Fibroblast of lung (primary cell): ENCODE data around the gene RARRES1.

Source experiments
- CTCF ChIP-seq, 2 donors: IDR thresholded peaks in 1 of 2; conservative IDR thresholded peaks in 1 of 2; 1 replicate in 1 of 2; 2 replicates in 1 of 2; pipeline ENCODE4 v1.5.1; 2011 to 2012; ENCODE audit warnings: low read length in 2 of 2, control low read depth in 1 of 2, inconsistent platforms in 1 of 2, low read depth in 1 of 2, mild to moderate bottlenecking in 1 of 2
- EZH2 ChIP-seq: IDR thresholded peaks from 2 replicates; pipeline ENCODE4 v1.5.1; 2012; ENCODE audit warnings: low read length, control low read depth, mild to moderate bottlenecking; ENCODE audit errors: missing control alignments

GRCh38 chr3:158702815-158703481 lies 29.3 kb downstream of the RARRES1 start:
- TF ChIP-seq CTCF (conservative IDR thresholded peaks at IDR 0.05 in 1 of 2, IDR thresholded peaks at IDR 0.05 in 1 of 2; ENCODE audit: low read depth in 1 of 2, low read length in 2 of 2) = no peak
- TF ChIP-seq EZH2 = no peak
